ENCODE data around the gene UPK3A.

GRCh38 chr22:45312415-45312814, 27.7 kb downstream of the UPK3A start:
- TF ChIP-seq POLR2A (IDR thresholded peaks at IDR 0.05) (no peak), CTCF (IDR thresholded peaks at IDR 0.05) (no peak)
